Lung microvascular endothelial cell (primary cell): ENCODE measurements around the gene RTN4IP1. TPM values are rescaled to one million over a fixed set of nuclear protein-coding genes. Genes with fewer than 3 reads are reported as not detected.

ENCODE experiments used
- DNase-seq, 2 donors: peaks; one replicate each; pipeline versions ENCODE4 v3.0.0 to v3.0.0-alpha.2; 2010; ENCODE audit warnings: low read depth in 2 of 2
- total RNA-seq: library from RNA; depleted of rRNA; stranded (reverse); fragments of >200 nt; gene quantifications from 2 replicates; pipeline ENCODE4 v1.2.1, GENCODE V29; 2014

The RTN4IP1 gene
- total RNA-seq, 1 donor from 2014 or later, result 2.0 TPM

DNA sequence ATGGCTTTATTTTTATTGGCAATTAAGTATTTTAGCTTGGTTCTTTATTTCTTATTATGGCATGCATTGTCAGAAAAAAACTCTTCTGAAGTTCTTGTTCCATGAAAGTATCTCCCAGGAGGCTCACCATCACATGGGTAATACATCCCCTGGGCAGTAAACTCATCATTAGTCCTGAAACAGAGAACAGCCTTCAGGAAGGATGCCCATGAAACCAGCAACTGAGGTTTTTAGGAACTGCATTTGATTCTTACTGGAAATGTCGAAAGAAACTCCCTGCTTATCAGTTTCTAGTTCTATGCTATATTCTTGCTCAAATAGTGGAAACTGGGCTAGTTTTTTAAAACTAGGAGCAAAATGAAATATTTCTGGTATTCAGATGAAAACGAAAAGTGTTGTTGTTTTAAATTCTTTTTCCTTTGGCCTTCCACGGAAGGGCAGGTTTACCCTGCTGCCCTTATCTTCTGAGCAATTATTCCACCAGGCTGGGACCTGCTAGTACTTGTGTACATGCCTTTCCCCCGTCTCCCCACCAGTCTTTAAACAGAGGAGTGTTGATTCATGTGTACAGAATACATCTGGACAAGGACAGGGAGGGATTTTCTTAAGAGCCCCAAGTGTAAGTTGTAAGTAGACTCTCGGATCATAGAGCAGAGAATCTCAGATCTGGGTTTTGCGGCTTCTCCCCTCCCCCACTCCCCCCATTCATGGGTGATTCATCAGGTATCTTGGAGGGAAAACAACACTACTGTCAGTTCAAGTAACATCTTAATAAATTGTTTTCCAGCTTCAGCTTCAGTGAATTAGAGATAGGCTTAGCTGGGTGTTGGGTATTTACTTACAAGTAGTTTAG lies 81.5 kb downstream of the RTN4IP1 start:
- DNase-seq, result peak; percentile 29 to 46

DNA sequence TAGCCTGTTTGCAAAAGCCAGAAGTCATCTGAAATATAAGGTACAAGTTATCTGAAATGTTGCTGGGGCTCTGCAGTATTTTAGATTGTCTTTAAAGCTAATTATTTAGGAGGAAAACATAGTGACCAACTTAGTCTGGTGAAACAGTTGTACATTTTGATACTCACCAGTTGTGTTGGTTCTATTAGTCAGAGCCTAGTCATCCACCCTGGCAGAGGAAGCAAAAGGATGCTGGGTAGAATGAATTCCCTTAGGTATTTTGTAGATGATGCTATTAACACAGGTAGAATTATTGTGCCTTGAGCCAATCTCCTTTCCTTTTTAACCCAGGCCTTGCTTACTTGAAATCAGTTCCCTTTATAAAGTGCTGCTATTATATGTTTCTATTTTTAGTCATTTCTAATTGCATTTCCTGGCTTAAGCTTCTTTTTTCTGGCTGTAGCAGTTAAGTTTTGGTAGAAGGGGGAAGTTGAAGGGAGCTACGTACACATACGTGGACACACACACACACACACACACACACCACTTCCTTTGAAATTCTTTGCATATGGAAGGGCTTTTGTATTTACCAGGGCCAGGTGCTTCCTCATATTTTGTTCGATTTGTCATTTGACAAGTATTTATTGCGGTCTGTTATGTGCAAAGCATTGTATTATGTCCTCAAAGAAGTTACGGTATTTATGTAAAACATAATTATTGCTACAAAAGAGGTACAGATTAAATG lies 82.4 kb downstream of the RTN4IP1 start:
- peak; percentile 79 to 94 for DNase-seq

DNA sequence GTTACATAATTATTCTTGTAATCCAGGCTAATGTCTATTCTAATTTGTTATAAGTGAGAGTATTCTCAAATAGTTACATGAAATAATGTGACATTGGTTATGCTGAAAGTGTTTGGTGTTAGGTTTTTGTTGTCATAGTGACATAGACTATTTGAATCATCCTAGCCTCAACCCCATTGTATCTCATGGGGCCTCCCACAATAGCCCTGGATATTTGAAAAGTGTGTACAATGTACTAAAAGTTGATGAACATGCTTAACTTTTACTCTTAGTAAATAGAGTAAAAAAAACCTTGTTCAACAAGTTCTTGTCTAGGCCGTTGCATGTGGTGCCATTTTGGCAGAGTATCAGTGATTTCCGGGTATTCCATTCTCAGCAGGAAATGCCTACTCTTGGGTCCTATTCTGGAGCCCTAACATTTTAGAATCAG lies 83.0 kb downstream of the RTN4IP1 start:
- peak; percentile 64 to 70 for DNase-seq

DNA sequence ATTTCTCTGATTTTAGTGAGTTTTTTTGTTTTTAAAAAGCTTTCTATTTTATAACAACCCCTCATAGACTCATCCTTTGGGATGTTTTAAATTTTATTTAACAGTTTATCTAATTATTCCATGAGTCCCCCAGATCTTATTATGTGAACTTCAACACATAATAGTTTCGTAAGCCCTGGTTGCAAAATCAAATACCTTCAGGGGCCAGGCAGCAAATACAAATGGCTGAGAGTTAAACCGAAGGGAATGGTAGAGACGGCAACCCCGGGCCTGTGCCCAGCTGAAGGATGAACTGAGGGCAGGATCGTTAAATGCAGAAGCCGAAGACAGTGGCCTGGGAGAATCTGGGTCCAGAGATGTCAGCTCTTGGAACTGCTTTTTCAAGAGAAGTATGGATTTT lies 88.4 kb downstream of the RTN4IP1 start:
- DNase-seq, result no peak

DNA sequence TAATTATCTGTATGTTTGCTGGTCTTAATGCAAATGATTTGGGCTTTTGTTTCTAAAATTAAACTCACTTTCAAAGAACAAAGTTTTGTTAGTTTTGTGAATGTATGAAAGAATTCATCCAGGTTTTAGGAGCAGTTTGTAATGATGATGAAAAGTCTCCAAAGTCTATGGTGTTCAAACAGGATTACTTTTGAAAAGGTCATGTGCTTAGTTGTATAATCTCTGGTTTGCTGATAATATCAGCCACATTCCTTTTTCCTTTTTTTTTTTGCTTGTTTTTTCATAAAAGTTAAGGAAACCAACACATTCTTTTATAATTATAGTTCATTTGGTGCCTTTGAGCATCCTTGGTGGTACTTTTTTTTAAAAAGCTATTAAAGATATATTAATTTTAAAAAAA lies 88.9 kb downstream of the RTN4IP1 start:
- DNase-seq, result no peak

DNA sequence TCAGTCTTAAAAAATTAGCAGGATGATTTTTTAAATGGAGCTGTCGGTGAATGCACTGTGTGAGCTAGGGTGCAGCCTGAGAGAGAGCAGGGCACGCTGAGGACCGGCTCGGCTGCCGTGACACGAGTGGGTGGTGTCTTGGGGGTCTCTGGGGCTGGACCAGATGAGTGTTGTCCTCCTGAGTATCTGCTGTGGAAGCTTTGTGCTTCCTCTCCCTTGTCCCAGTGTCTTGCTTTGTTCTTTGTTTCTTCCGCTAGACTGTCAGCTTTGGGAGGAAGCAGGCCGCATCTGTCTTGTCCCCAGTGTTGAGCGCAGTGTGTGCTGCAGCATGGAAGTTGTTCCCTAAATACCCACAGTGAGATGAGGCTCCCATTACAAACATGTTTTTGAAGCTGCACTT lies 89.4 kb downstream of the RTN4IP1 start:
- no peak for DNase-seq

DNA sequence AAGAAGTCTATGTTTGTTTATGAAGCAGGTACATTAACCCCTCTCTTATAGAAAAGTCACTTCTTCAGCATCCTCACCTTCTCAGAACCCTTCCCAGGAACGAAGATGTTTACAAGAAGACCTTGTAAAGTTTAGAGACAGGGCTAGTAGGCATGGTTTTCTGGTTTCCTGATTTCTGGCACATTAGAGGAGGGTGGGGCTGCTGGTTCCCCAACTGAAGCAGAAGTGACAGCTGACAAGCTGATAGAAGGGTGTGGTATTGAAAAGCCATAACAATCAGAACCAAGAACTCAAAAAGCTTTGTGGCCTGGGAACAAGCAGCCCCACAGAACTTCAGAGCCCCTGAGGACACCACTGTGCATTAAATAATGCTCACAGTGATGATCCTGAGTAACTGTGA lies 91.2 kb downstream of the RTN4IP1 start:
- no peak for DNase-seq

DNA sequence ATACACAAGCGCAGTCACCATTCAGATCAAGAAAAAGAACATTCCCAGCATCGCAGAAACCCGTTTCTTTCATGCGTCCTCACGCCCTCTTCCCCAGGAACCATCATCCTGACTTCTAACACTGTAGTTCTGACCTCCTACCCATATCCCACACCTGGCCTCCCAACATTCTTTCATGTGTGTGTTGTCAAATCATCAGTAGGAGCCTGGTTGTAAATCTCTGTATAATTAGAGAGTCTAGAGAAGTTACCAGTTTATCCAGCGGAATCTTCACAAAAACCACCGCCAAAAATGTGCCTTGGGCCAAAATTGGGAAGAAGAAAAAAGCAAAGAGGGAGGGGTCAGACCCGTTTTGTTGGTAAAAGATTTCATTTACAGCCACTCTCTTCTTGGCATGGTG lies 91.6 kb downstream of the RTN4IP1 start:
- DNase-seq, result no peak

DNA sequence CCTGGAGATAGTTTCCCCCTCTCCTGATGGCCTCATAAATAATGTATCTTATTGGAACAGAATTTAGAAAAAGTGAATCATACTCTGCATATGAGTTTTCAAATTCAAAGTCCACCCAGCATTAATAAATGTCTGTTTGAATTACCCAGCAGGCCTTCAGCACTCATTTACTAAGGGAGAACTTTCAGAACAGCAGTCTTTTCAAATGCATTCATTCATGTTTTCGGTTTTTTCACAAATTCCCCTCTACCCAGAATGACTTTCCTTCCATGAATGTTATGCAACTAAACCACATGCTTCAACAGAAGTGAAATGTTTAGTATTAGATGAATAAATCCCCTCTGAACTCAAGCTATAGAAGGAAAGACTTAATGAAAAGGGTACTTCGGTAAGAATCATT lies 92.4 kb downstream of the RTN4IP1 start:
- DNase-seq, result no peak

DNA sequence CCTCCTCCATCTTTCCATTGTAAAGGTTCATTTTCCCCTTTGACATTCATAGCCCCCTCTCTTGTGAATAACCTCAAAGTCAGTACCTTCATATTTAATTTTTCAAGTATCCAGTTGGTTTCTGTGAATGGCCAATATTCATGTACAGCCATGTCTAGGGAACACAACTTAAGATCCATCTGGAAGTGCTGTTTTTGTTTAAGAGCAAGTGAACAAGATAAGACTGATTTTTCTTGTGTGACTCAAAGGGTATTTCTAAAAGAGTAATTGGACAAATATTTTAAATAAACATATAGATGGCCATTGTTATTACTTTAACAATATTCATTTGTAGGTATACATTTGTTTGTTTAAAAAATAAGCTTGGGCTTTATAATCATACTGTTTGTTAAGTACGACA lies 92.9 kb downstream of the RTN4IP1 start:
- DNase-seq, result no peak

DNA sequence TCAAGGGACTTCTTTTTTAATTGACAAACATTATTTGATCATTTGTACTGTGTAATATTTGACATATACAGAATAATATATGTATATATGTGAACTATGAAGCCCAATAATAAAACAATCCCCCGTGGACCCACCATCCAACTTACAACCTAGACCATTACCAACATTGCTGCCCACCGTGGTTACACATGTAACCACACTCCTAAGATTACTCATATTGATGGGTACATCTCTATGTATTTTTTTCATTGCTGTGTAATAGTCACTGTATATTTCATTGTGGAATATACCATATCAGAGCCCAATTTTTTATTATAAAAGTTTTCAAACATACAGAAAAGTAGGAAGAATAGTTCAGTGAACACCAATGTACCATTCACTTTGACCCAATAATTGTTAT lies 94.3 kb downstream of the RTN4IP1 start:
- no peak for DNase-seq

DNA sequence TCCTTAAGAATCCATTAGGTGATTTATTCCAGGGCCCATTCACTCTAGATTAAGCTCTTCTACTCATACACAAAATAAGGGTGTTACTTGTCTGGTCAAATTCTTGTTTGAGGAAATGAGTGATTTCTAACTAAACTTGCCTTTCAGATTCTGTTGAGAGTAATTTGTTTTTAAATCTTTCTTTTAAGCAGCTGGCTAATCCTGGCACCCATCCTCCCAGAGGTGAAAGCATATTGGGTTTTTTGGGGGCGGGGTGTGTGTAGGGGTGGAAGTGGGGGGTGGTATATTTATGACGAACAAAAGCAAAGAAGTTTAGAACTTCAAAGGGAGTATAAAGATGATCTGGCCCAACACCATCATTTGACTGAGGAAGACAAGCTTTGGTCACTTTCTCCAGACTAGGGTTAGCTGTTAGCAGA lies 94.7 kb downstream of the RTN4IP1 start:
- peak in 1 of 2 donors; percentile 56 for DNase-seq

DNA sequence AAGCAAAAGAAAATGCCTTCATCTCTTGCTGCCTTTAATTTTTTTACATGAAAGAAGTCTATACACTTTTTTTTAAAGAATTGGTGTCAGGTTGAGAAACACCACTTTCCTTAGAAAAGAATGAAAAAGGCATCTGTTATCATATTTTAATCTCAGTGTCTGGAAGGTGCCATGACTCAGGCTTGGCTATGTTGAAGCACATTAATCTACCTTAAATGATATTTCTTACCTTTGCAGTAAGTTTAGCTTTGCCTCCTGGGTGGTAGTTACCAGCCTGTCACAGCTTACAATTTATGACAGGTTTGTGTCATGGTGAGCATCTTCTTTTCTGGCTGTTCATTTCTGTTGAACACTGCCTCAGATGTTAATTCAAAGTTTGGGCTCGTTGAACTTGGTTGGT lies 95.3 kb downstream of the RTN4IP1 start:
- no peak for DNase-seq

DNA sequence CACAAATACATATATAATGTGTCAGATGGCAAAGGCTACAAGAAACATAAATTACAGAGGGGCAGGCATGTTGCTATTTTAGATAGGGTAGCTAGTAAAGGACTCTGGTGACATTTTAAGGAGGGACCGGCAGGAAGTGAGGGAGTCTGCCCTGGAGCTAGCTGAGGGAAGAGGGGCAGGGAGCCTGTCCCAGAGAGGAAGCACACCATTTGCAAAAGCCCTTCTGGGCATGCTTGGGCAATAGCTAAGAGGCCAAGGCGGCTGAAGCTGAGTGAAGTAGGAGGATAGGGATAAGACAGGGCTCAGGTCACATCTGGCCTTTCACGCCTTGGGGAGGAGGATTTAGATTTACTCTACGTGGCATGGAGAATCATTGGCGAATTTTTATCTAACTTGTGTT lies 96.2 kb downstream of the RTN4IP1 start:
- no peak for DNase-seq

DNA sequence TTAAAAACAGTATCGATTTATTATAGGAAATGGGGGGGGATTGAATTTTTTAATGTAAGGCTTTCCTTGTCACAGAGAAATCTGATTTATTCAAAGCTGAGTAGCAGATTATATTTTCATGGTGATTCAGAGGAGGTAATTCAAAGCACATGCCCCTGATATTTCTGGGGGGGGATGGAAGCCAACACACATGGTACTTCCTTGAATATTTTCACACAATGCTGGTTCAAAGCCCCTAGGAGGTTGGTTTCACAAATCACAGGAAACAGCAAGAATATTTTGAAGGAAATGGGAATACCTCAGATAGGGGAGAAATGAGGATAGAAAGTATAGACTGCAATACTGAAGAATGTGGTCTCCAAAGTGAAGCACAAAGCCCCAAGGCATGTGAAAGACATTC lies 98.8 kb downstream of the RTN4IP1 start:
- peak in 1 of 2 donors; percentile 81 for DNase-seq

DNA sequence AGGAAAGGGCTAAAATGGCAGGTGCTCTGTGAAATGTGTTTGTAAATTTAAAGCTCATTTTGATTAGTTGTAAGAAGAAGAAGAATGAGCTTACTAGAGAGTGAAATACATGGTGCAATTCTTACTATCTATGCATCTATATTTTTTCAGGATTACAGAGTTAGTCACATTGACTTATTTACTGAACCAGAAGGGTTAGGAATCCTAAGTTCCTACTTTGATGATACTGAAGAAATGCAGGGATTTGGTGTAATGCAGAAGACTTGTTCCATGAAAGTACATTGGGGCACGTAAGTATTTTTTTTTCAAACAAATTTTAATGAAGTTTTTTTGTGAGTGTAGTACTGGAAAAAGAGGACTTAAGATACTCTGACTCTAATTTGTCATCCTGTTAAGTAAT lies 99.3 kb downstream of the RTN4IP1 start:
- no peak for DNase-seq

DNA sequence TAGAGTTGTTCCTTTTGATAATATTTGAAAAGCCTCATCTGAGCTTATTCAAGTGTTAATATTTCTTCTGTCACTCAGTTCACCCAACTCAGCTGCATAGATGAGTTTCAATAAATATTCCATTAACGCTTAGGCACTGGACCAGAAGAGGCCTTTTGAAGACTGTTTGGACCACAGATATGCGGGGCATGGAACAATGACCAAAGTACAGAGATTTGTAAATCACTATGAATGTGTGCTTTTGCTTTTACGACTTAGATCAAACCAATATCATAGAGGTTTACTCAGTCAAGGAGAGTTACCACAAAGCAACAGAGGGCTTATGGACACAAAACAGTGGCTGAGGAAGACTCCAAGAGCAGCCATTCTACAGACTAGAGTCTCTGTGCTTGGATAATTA lies 99.9 kb downstream of the RTN4IP1 start:
- DNase-seq, result no peak

DNA sequence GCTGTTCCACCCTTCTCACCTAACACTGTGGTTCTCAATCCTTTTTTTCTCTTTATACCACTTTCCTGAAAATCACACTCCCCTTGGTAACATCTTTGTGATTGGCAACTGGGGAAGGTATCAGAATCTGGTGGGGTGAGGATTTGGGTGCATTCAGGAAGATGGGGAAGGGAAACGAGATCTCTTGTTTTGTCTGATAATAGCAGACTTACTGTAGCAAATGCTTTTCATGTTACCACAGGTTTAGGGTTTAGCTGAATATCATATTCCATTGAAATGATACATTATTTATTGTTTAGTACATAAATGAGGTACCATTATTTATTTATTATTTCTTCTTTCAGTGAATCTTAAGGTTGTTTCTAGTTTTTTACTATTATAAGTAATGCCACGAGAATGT lies 100.8 kb downstream of the RTN4IP1 start:
- no peak for DNase-seq

DNA sequence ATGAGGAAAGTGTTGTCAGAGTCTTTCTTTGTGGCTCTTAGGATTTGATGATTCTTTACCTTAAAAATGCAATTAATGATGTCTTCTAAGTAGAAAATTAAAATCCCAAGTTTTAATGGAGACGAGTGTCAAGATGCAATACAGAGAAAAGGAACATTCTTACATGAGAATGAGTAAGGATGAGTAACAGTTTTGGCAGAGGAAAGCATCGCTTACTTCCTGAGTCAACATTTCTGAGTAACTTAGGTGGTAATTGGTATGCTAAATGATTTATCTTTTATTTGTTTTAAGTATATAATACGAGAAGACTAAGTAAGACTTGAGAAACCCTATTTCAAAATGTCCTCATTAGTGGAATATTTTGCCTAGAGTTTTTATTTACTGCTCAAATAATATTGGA lies 101.3 kb downstream of the RTN4IP1 start:
- DNase-seq, result peak in 1 of 2 donors; percentile 93

DNA sequence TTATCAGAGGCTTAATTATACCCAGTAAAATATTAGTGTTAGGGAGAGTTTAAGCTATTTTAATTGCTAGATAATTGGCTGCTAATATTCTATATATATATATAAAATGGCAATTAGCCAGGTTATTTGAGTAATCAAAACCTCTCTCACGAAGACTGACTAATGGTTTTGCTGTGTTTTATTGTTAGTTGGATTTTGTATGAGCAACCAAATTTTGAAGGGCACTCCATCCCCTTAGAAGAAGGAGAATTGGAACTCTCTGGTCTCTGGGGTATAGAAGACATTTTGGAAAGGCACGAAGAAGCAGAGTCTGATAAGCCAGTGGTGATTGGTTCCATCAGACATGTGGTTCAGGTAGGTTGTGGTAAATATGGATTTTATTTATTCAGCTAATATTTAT lies 102.2 kb downstream of the RTN4IP1 start:
- peak in 1 of 2 donors; percentile 13 for DNase-seq

DNA sequence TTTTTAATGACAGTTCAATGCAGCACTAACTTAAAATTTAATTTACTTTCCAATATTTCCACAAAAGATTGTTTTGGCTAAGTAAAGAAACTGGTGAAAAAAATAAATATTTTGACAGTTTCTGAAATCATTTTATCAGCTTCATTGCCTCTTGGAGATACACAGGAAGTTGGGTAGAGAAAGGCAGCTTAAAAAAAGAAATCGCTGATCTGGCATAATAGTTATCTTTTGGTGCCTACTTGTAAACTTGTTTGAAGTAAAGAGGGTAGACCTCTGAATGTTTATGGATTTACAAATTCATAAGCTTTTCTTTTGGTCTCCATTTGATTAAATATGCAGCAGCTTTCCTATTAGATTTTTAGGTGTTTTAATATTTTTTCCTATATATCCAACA lies 103.4 kb downstream of the RTN4IP1 start:
- no peak for DNase-seq

DNA sequence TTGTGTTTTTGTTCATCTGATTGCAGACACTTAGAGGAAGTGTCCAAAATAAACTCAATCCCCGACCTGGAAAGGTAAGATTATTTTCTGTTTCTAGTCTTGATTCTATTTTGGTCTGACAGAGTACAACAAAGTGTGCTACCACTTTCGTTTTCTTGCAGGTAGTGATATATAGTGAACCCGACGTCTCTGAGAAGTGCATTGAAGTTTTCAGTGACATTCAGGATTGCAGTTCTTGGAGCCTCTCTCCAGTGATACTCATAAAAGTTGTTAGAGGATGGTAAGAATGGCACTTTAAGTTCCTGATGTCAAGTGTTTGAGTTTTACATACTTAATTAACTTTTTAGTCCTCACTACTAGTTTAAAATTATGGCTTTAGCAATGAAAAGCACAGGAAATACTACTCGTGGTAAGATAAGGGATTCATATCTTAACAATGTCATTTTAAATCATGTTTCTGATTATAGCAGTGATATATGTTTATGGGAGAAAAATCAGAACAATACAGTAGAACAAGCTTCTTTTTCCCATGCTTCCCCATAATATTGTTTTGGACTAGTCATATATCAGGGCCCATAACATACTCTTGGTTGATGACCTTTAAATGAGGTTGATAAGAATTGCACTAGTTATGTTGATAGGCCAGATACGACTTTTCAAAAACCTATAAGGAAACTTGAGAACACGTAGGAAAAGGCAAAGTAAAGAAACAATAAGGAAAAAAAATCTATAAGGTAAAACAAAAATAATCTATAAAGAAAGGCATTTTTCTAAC lies 104.0 kb downstream of the RTN4IP1 start:
- peak in 1 of 2 donors; percentile 57 for DNase-seq
